Measurements from ENCODE around the gene SRGN. TPM values are rescaled to one million over a fixed set of nuclear protein-coding genes. Genes with fewer than 3 reads are reported as not detected.
A peak's percentile ranks its signal among the peaks of the same experiment; 100 is the strongest.

SRGN gene
- total RNA-seq, 2 experiments from 2014 or later = 342 to 353 TPM

DNA sequence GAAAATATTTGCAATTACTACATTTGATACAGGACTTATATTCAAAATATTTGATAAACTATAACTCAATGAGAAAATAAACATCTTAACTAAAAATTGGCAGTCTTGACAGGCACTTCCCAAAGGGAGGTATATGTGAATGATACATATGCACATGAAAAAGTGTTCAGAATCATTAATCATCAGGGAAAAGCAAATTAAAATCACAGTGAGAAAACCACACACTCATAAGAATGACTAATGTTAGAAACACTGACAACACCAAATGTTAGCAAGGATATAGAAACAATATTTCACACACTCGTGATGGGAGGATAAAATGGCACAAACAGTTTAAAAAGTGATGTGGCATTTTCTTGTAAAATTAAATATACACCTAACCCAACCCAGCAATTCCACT is 32.0 kb downstream of the SRGN start:
- Mint-ChIP-seq H3K4me1 (ENCODE audit: low read depth) (peaks cover 14% of the 10 kb centered on the region), H3K27ac (no peak overlapping the region), H3K9me3 (no peaks in the 10 kb centered on the region), H3K4me3 (no peak overlapping the region), H3K36me3 (ENCODE audit: low read depth) (peaks cover 13% of the 10 kb centered on the region), H3K27me3 (no peaks in the 10 kb centered on the region)
- no peak for DNase-seq
- Histone ChIP-seq H3K27ac (ENCODE audit: low read depth in 1 of 2, low read length in 2 of 2) (no peak overlapping the region), H3K9me3 (ENCODE audit: control insufficient read depth in 1 of 2, insufficient read depth in 1 of 2, low read length in 2 of 2) (no peaks in the 10 kb centered on the region), H3K27me3 (ENCODE audit: control insufficient read depth in 1 of 2, insufficient read depth in 2 of 2, low read length in 2 of 2) (no peaks in the 10 kb centered on the region), H3K4me3 (ENCODE audit: low read length) (no peak overlapping the region), H3K4me1 (ENCODE audit: insufficient read depth, low read length) (peaks cover 12% of the 10 kb centered on the region), H3K36me3 (ENCODE audit: insufficient read depth, low read length) (no peaks in the 10 kb centered on the region)
- intact Hi-C loops (cut with DNase I, micrococcal nuclease) = loop anchor here in 1 of 2 experiments (5.0 kb wide), 1 partner anchor 218 kb away; the partner anchor contains the start of gene DDX50
- TF ChIP-seq, protein P1, sequence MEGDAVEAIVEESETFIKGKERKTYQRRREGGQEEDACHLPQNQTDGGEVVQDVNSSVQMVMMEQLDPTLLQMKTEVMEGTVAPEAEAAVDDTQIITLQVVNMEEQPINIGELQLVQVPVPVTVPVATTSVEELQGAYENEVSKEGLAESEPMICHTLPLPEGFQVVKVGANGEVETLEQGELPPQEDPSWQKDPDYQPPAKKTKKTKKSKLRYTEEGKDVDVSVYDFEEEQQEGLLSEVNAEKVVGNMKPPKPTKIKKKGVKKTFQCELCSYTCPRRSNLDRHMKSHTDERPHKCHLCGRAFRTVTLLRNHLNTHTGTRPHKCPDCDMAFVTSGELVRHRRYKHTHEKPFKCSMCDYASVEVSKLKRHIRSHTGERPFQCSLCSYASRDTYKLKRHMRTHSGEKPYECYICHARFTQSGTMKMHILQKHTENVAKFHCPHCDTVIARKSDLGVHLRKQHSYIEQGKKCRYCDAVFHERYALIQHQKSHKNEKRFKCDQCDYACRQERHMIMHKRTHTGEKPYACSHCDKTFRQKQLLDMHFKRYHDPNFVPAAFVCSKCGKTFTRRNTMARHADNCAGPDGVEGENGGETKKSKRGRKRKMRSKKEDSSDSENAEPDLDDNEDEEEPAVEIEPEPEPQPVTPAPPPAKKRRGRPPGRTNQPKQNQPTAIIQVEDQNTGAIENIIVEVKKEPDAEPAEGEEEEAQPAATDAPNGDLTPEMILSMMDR (IDR thresholded peaks at IDR 0.05) = no peak
- ATAC-seq (ENCODE audit: poor library complexity) = no peak
- POLR2A ChIA-PET = no interaction called here
- CTCF ChIA-PET = no interaction called here

DNA sequence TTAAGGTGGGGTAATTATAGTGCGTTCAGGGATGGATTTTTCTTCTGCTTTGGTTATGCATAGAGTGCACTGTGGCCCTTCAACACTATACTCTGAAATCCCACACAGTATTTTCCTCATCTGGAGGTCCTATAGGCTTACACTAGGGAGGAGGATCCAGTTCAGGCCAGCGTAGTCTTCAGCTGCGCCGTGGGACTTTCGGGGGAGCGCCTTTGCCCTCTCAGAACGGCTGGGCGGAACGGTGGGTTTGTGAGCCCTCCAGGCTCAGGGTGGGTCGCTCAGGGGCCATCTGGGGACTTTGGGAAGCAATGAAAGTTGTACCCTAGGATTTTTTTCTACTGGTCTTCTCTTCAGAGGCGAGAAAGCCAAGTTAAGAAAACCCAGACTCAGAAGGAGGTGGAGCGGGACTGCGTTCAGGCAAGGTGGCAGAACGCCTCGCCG is 35.4 kb downstream of the SRGN start:
- no peaks in the 10 kb centered on the region for H3K9me3 ChIP-seq (ENCODE audit: control insufficient read depth in 1 of 2, insufficient read depth in 1 of 2, low read length in 2 of 2)
- intact Hi-C loops (cut with DNase I, micrococcal nuclease) = loop anchor here (1.0 to 5.0 kb wide), 7 partner anchors 29 to 221 kb away; partner anchors contain the start of genes DDX21 (in 1 of the 2) and DDX50 (in 1 of the 2)
- peak overlapping the region; percentile 92 to 95 for H3K27ac ChIP-seq (ENCODE audit: low read depth in 1 of 2, low read length in 2 of 2)
- peaks cover 28% of the 10 kb centered on the region for H3K4me1 ChIP-seq (ENCODE audit: insufficient read depth, low read length)
- no peaks in the 10 kb centered on the region for H3K27me3 ChIP-seq (ENCODE audit: control insufficient read depth in 1 of 2, insufficient read depth in 2 of 2, low read length in 2 of 2)
- H3K4me1 Mint-ChIP-seq (ENCODE audit: low read depth) = peaks cover 25% of the 10 kb centered on the region
- H3K4me3 Mint-ChIP-seq = peak overlapping the region; percentile 97
- DNase-seq = no peak
- peak overlapping the region; percentile 90 for H3K4me3 ChIP-seq (ENCODE audit: low read length)
- ATAC-seq (ENCODE audit: poor library complexity) = peak; percentile 11
- TF ChIP-seq, protein P1 (IDR thresholded peaks at IDR 0.05) = no peak
- ChIA-PET POLR2A (interaction anchor here (0.7 to 1.2 kb wide), 4 partner anchors 31 to 1240 kb away, joined by 3 to 4 read pairs (median 3); partner anchors contain the start of gene SUPV3L1), CTCF (interaction anchor here (0.8 to 3.8 kb wide), 6 partner anchors 13 to 134 kb away, joined by 4 to 20 read pairs (median 4); partner anchors contain the start of gene KIFBP)
- no peaks in the 10 kb centered on the region for H3K36me3 ChIP-seq (ENCODE audit: insufficient read depth, low read length)
- H3K36me3 Mint-ChIP-seq (ENCODE audit: low read depth) = peaks cover 14% of the 10 kb centered on the region
- H3K27ac Mint-ChIP-seq = peak overlapping the region; percentile 98
- H3K27me3 Mint-ChIP-seq = no peaks in the 10 kb centered on the region
- no peaks in the 10 kb centered on the region for H3K9me3 Mint-ChIP-seq

DNA sequence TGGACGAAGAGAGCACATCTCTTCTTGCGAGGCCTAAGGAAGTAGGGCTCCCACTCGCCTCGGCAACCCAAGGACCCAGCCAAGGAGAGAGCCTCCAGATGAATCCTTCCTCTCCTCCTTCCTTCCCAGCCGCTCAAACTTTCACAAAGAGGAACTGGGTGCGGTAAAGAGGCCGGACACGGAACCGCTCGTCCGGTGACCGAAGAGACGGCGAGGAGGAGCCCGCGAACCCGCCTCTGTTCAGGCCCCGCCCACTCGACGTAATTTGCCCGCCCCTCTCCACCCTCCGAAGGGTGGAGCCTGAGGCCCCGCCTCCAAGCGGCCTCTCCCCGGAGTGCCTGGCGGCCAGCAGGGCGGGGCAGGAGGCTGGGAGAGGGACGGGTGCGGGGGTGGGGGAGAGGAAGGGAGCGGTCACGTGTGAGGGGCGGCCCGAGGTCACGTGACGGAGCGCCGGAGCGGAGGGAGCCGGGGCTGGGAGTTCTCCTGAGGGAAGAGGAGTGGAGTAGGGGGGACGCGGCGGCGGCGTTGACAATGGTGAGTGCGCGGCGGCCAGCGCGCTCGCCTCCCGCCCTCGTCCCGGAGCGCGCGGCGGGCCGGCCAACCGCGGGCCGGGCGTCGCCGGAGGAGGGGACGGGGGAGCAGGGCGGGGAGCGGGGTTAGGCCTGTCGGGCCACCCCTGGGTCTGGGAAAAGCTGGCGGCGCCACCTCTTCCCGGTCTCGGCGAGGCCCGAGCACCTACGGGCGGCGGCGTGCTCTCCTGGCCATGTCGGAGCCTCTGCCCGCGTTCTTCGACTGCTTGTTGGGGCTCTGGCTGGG is 36.1 kb downstream of the SRGN start, which contains the start of gene VPS26A:
TSS of gene VPS26A (plus strand) at position 432 of the 816 bp plus-strand sequence. CDS start at position 532, 100 bp downstream.
- intact Hi-C loops (cut with DNase I, micrococcal nuclease) = loop anchor here (1.0 to 5.0 kb wide), 9 partner anchors 30 to 222 kb away; partner anchors contain the start of genes SUPV3L1 (in 2 of the 2), DDX21 (in 1 of the 2) and DDX50 (in 1 of the 2)
- ChIA-PET CTCF (interaction anchor here (0.7 to 3.8 kb wide), 7 partner anchors 14 to 168 kb away, joined by 4 to 20 read pairs (median 4); partner anchors contain the start of genes DDX21 and KIFBP), POLR2A (interaction anchor here (1.0 to 1.5 kb wide), 4 partner anchors 32 to 224 kb away, joined by 3 to 9 read pairs (median 4); partner anchors contain the start of gene DDX21)
- Mint-ChIP-seq H3K4me1 (ENCODE audit: low read depth) (peaks cover 27% of the 10 kb centered on the region), H3K27me3 (no peaks in the 10 kb centered on the region), H3K9me3 (no peaks in the 10 kb centered on the region), H3K36me3 (ENCODE audit: low read depth) (peaks cover 16% of the 10 kb centered on the region), H3K27ac (peak within 1 kb of the TSS; percentile 98), H3K4me3 (peak within 1 kb of the TSS; percentile 97)
- Histone ChIP-seq H3K27ac (ENCODE audit: low read depth in 1 of 2, low read length in 2 of 2) (peak within 1 kb of the TSS; percentile 92 to 95), H3K27me3 (ENCODE audit: control insufficient read depth in 1 of 2, insufficient read depth in 2 of 2, low read length in 2 of 2) (no peaks in the 10 kb centered on the region), H3K4me3 (ENCODE audit: low read length) (peak within 1 kb of the TSS; percentile 90), H3K9me3 (ENCODE audit: control insufficient read depth in 1 of 2, insufficient read depth in 1 of 2, low read length in 2 of 2) (no peaks in the 10 kb centered on the region), H3K4me1 (ENCODE audit: insufficient read depth, low read length) (peaks cover 35% of the 10 kb centered on the region), H3K36me3 (ENCODE audit: insufficient read depth, low read length) (no peaks in the 10 kb centered on the region)
- DNase-seq = peak; percentile 97 to 99 (median 98)
- peak; percentile 94 for ATAC-seq (ENCODE audit: poor library complexity)
- TF ChIP-seq, protein P1 (IDR thresholded peaks at IDR 0.05) = peak; percentile 48

Data from CD4-positive, alpha-beta T cell (primary cell).